ENCODE data around the gene NMS. TPM values are rescaled to one million over a fixed set of nuclear protein-coding genes. Genes with fewer than 3 reads are reported as not detected.

NMS gene
- total and polyA plus RNA-seq, 2 of the 13 experiments (the other 11 are each of a cell fraction or from before 2014, with no cell fraction given) = not detected

GRCh38 chr2:100513650-100514049 is 43.4 kb downstream of the NMS start:
- H3K4me3 ChIP-seq (replicated peaks in 1 of 3; ENCODE audit: insufficient read depth in 1 of 3, low read depth in 2 of 3, low read length in 3 of 3) = no peak overlapping the region
- H3K27ac ChIP-seq (ENCODE audit: extremely low read length, insufficient read depth, low read length) = no peak overlapping the region
- H3K9ac ChIP-seq (ENCODE audit: insufficient read depth, low read depth, low read length) = no peak overlapping the region
- H3K9me3 ChIP-seq (ENCODE audit: low read length) = no peaks in the 10 kb centered on the region
- intact Hi-C loops (cut with micrococcal nuclease; ENCODE audit: unreplicated experiment) (no loop called here), in situ Hi-C loops (cut with HindIII; ENCODE audit: extremely low pct_ligation_motif_present, low pct_unique_long_range_greater_than_20kb) (no loop called here)
- DNase-seq (ENCODE audit: low spot score) = no peak
- no peaks in the 10 kb centered on the region for H3K79me2 ChIP-seq (ENCODE audit: insufficient read depth, low read length)
- H2AFZ ChIP-seq (ENCODE audit: low read length) = no peak overlapping the region
- TF ChIP-seq NFE2L2 (IDR thresholded peaks at IDR 0.05; ENCODE audit: low read length) = peak; percentile 79
- TF ChIP-seq NFE2 (CRISPR knock-in tag; IDR thresholded peaks at IDR 0.05) = 0 out of 2 replicates have a peak, but pooled peaks have one; percentile 43
- TF ChIP-seq PREB (CRISPR knock-in tag; IDR thresholded peaks at IDR 0.05) = no peak
- no peaks in the 10 kb centered on the region for H3K4me1 ChIP-seq (ENCODE audit: insufficient read depth, low read length)
- FAIRE-seq = no peak
- H4K20me1 ChIP-seq (ENCODE audit: insufficient read depth, low read length) = no peaks in the 10 kb centered on the region
- BruUV-seq (replicated peaks) = no TSS peak
- no peaks in the 10 kb centered on the region for H3K36me3 ChIP-seq (replicated peaks in 1 of 2; ENCODE audit: control insufficient read depth in 1 of 2, insufficient read depth in 2 of 2, low read length in 2 of 2)
- no peak for ATAC-seq
- 27% methylated on average over 4 of the region's 4 CpGs for WGBS (ENCODE audit: low lambda C conversion rate)
- ChIA-PET POLR2A (no interaction called here), CTCF (ENCODE audit: low intra/inter-chr PET ratio, low total read pairs) (no interaction called here)
- peaks cover 0 to 8% of the 10 kb centered on the region in 2 experiments; a peak in 2 of 5 replicates for H3K27me3 ChIP-seq (ENCODE audit: control insufficient read depth in 1 of 2, insufficient read depth in 2 of 2, low read length in 2 of 2)
- no peak overlapping the region for H3K4me2 ChIP-seq (ENCODE audit: low read depth, low read length)

GRCh38 chr2:100517556-100517955 is 47.3 kb downstream of the NMS start:
- intact Hi-C loops (cut with micrococcal nuclease; ENCODE audit: unreplicated experiment) (loop anchor here (5.0 kb wide), 1 partner anchor 1085 kb away; no protein-coding TSS in a partner anchor), in situ Hi-C loops (cut with HindIII; ENCODE audit: extremely low pct_ligation_motif_present, low pct_unique_long_range_greater_than_20kb) (no loop called here)
- H3K27ac ChIP-seq (ENCODE audit: extremely low read length, insufficient read depth, low read length) = no peak overlapping the region
- H2AFZ ChIP-seq (ENCODE audit: low read length) = no peak overlapping the region
- H3K79me2 ChIP-seq (ENCODE audit: insufficient read depth, low read length) = no peaks in the 10 kb centered on the region
- no TSS peak for BruUV-seq (replicated peaks)
- H3K36me3 ChIP-seq (replicated peaks in 1 of 2; ENCODE audit: control insufficient read depth in 1 of 2, insufficient read depth in 2 of 2, low read length in 2 of 2) = no peaks in the 10 kb centered on the region
- CTCF ChIA-PET (ENCODE audit: low intra/inter-chr PET ratio, low total read pairs) = no interaction called here
- H4K20me1 ChIP-seq (ENCODE audit: insufficient read depth, low read length) = no peaks in the 10 kb centered on the region
- TF ChIP-seq LCORL (IDR thresholded peaks at IDR 0.05) (no peak), LCORL (CRISPR knock-in tag; IDR thresholded peaks at IDR 0.05) (no peak), ETV6 (CRISPR knock-in tag; conservative IDR thresholded peaks at IDR 0.05) (no peak)
- 6% methylated on average over 1 of the region's 1 CpG for WGBS (ENCODE audit: low lambda C conversion rate)
- ATAC-seq = no peak
- H3K4me2 ChIP-seq (ENCODE audit: low read depth, low read length) = no peak overlapping the region
- no peaks in the 10 kb centered on the region for H3K4me1 ChIP-seq (ENCODE audit: insufficient read depth, low read length)
- POLR2A ChIA-PET = no interaction called here
- no peak for FAIRE-seq
- no peaks in the 10 kb centered on the region for H3K9me3 ChIP-seq (ENCODE audit: low read length)
- peaks cover 0 to 12% of the 10 kb centered on the region in 2 experiments; a peak in 3 of 5 replicates for H3K27me3 ChIP-seq (ENCODE audit: control insufficient read depth in 1 of 2, insufficient read depth in 2 of 2, low read length in 2 of 2)
- DNase-seq (ENCODE audit: low spot score) = no peak
- no peak overlapping the region for H3K4me3 ChIP-seq (replicated peaks in 1 of 3; ENCODE audit: insufficient read depth in 1 of 3, low read depth in 2 of 3, low read length in 3 of 3)
- no peak overlapping the region for H3K9ac ChIP-seq (ENCODE audit: insufficient read depth, low read depth, low read length)
